SK-N-SH (cell line): Measurements from ENCODE around the gene VASN. TPM values are rescaled to one million over a fixed set of nuclear protein-coding genes. Genes with fewer than 3 reads are reported as not detected.

Experiments used
- CTCF ChIA-PET: fragments of 300-600, 350-600 bp; formaldehyde crosslinking; extraction: SDS; loops from one replicate; lab custom pipeline; 2021; lab: Yijun Ruan, JAX
- POLR2A ChIA-PET: fragments of 350-600 bp; sonication (Branson Sonifier 250); formaldehyde crosslinking; extraction: SDS; loops from one replicate; lab custom pipeline; 2020; ENCODE audit warnings: antibody characterized with exemption, inconsistent platforms; lab: Yijun Ruan, JAX
- DNase-seq: peaks from one replicate; pipeline ENCODE4 v3.0.0; 2012
- H2AFZ ChIP-seq: fragments of 200-600 bp; sonication (generic); 2 replicates; pipeline ENCODE4 v1.8.1; 2016; ENCODE audit warnings: antibody characterized with exemption, mild to moderate bottlenecking, low read depth
- H3F3A ChIP-seq: fragments of 200-600 bp; sonication (generic); replicated peaks from 2 replicates; pipeline ENCODE3; 2016; ENCODE audit warnings: antibody characterized with exemption, mild to moderate bottlenecking; ENCODE audit not compliant: insufficient read depth
- H3K27ac ChIP-seq, 2 experiments: fragments of 200-500 bp in 1 of 2; fragments of 200-600 bp in 1 of 2; sonication (Bioruptor generic) in 1 of 2; sonication (generic), shearing (Covaris generic) in 1 of 2; 2 replicates each; pipeline versions ENCODE4 v1.5.1 to v1.6.1; 2014 to 2016; ENCODE audit warnings: low read depth in 2 of 2, inconsistent platforms in 1 of 2, low read length in 1 of 2, mild to moderate bottlenecking in 1 of 2, mixed read lengths in 1 of 2
- H3K27me3 ChIP-seq: fragments of 200-600 bp; sonication (generic), shearing (Covaris generic); 2 replicates; pipeline ENCODE4 v1.6.1; 2016; ENCODE audit warnings: mixed run types; ENCODE audit not compliant: insufficient read depth
- H3K36me3 ChIP-seq, 2 experiments: fragments of 200-500 bp in 1 of 2; fragments of 200-600 bp in 1 of 2; sonication (Bioruptor generic) in 1 of 2; sonication (generic) in 1 of 2; replicated peaks in 1 of 2; 2 replicates each; pipeline versions ENCODE3 to v1.5.1; 2014 to 2016; ENCODE audit warnings: low read length in 1 of 2, mild to moderate bottlenecking in 1 of 2; ENCODE audit not compliant: insufficient read depth in 2 of 2, control insufficient read depth in 1 of 2
- H3K4me1 ChIP-seq, 2 experiments: fragments of 200-500 bp in 1 of 2; fragments of 200-600 bp in 1 of 2; sonication (Bioruptor generic) in 1 of 2; sonication (generic), shearing (Covaris generic) in 1 of 2; 2 replicates each; pipeline versions ENCODE4 v1.5.1 to v1.6.1; 2014 to 2016; ENCODE audit warnings: low read depth in 1 of 2, low read length in 1 of 2, mixed run types in 1 of 2; ENCODE audit not compliant: insufficient read depth in 2 of 2, control insufficient read depth in 1 of 2
- H3K4me2 ChIP-seq: fragments of 200-600 bp; sonication (generic), shearing (Covaris generic); 2 replicates; pipeline ENCODE4 v1.6.1; 2017; ENCODE audit warnings: mixed run types
- H3K4me3 ChIP-seq, 2 experiments: fragments of 200-500 bp in 1 of 2; fragments of 200-600 bp in 1 of 2; sonication (Bioruptor generic) in 1 of 2; sonication (generic), shearing (Covaris generic) in 1 of 2; 2 replicates each; pipeline versions ENCODE4 v1.5.1 to v1.8.1; 2014 to 2016; ENCODE audit warnings: low read depth in 2 of 2, inconsistent platforms in 1 of 2, low read length in 1 of 2, mild to moderate bottlenecking in 1 of 2, mixed read lengths in 1 of 2, moderate library complexity in 1 of 2
- H3K79me2 ChIP-seq: fragments of 200-600 bp; sonication (generic); 2 replicates; pipeline ENCODE4 v1.8.1; 2017; ENCODE audit warnings: mild to moderate bottlenecking; ENCODE audit not compliant: insufficient read depth
- H3K9ac ChIP-seq: fragments of 200-600 bp; sonication (generic); 2 replicates; pipeline ENCODE4 v1.6.1; 2017; ENCODE audit warnings: mixed run types
- H3K9me2 ChIP-seq: fragments of 200-600 bp; sonication (generic); 2 replicates; pipeline ENCODE4 v1.6.1; 2017; ENCODE audit warnings: mixed run types
- H3K9me3 ChIP-seq: fragments of 200-600 bp; sonication (generic); 2 replicates; pipeline ENCODE4 v1.6.1; 2017; ENCODE audit warnings: mixed run types, mild to moderate bottlenecking, moderate library complexity
- H4K20me1 ChIP-seq: fragments of 200-600 bp; sonication (generic); 2 replicates; pipeline ENCODE4 v1.6.1; 2017; ENCODE audit warnings: mild to moderate bottlenecking, mixed run types; ENCODE audit not compliant: insufficient read depth
- FOSL2 ChIP-seq: IDR thresholded peaks from 2 replicates; pipeline ENCODE4 v1.4.0; 2012; ENCODE audit warnings: low read depth, mild to moderate bottlenecking, moderate library complexity, borderline replicate concordance
- FOXJ3 ChIP-seq: sonication (generic); formaldehyde crosslinking; IDR thresholded peaks from 2 replicates; pipeline ENCODE4 v1.5.1; 2020; ENCODE audit warnings: mild to moderate bottlenecking, missing genetic modification reagents
- FOXM1 ChIP-seq: IDR thresholded peaks from 2 replicates; pipeline ENCODE4 v1.4.0; 2012; ENCODE audit warnings: low read depth, mild to moderate bottlenecking
- GABPA ChIP-seq: IDR thresholded peaks from 2 replicates; pipeline ENCODE4 v1.4.0; 2012; ENCODE audit warnings: low read depth, mild to moderate bottlenecking
- GATA2 ChIP-seq: sonication (generic); formaldehyde crosslinking; IDR thresholded peaks from 2 replicates; pipeline ENCODE4 v1.5.0; 2020; ENCODE audit warnings: mild to moderate bottlenecking, missing genetic modification reagents
- MEF2A ChIP-seq: IDR thresholded peaks from 2 replicates; pipeline ENCODE4 v1.4.0; 2012; ENCODE audit warnings: low read depth, borderline replicate concordance
- MXI1 ChIP-seq: IDR thresholded peaks from 2 replicates; pipeline ENCODE4 v1.6.1; 2012; ENCODE audit warnings: mild to moderate bottlenecking, low read depth, low read length, improper control_type of control experiment
- NFIC ChIP-seq: IDR thresholded peaks from 2 replicates; pipeline ENCODE4 v1.4.0; 2012; ENCODE audit warnings: borderline replicate concordance
- NRF1 ChIP-seq: IDR thresholded peaks from 2 replicates; pipeline ENCODE4 v1.6.1; 2012; ENCODE audit warnings: low read depth, mild to moderate bottlenecking, low read length
- POLR2AphosphoS5 ChIP-seq: IDR thresholded peaks from 2 replicates; pipeline ENCODE4 v1.6.1; 2012; ENCODE audit warnings: low read depth, low read length
- RAD21 ChIP-seq: IDR thresholded peaks from 2 replicates; pipeline ENCODE4 v1.6.1; 2012; ENCODE audit warnings: mild to moderate bottlenecking, low read length
- RCOR1 ChIP-seq: fragments of 150-350 bp; IDR thresholded peaks from 2 replicates; pipeline ENCODE4 v1.6.1; 2017; ENCODE audit warnings: antibody characterized with exemption, low read length
- RFX5 ChIP-seq: IDR thresholded peaks from 2 replicates; pipeline ENCODE4 v1.6.1; 2012; ENCODE audit warnings: mild to moderate bottlenecking, improper control_type of control experiment, low read length
- SIN3A ChIP-seq: IDR thresholded peaks from 2 replicates; pipeline ENCODE4 v1.6.1; 2012; ENCODE audit warnings: low read depth, mild to moderate bottlenecking, low read length, moderate library complexity, borderline replicate concordance
- TAF1 ChIP-seq: IDR thresholded peaks from 2 replicates; pipeline ENCODE4 v1.6.1; 2012; ENCODE audit warnings: low read depth, mild to moderate bottlenecking, low read length, moderate library complexity, borderline replicate concordance
- TCF12 ChIP-seq: IDR thresholded peaks from 2 replicates; pipeline ENCODE4 v1.4.0; 2012
- YY1 ChIP-seq: IDR thresholded peaks from 2 replicates; pipeline ENCODE4 v1.4.0; 2012; ENCODE audit warnings: low read depth, mild to moderate bottlenecking
- WGBS: methylation state at CpG from one replicate; pipeline ENCODE4 v1.1.6; 2017; ENCODE audit warnings: low lambda C conversion rate; 5-methylcytosine and 5-hydroxymethylcytosine counted together
- polyA plus RNA-seq, 3 experiments: library from polyadenylated mRNA; depleted of rRNA; stranded (reverse); fragments of >200 nt; gene quantifications; 2 replicates each; pipeline ENCODE4 v1.2.3, GENCODE V29; 2012
- TF ChIP-seq, protein P1 (sequence below): fragments of 150-350 bp; IDR thresholded peaks from 2 replicates; pipeline ENCODE4 v1.6.1; 2017; ENCODE audit warnings: antibody characterized with exemption, low read length, low read depth, borderline replicate concordance

The VASN gene
- polyA plus RNA-seq, 1 of the 3 experiments (the other 2 are of a cell fraction): 37.4 TPM

DNA sequence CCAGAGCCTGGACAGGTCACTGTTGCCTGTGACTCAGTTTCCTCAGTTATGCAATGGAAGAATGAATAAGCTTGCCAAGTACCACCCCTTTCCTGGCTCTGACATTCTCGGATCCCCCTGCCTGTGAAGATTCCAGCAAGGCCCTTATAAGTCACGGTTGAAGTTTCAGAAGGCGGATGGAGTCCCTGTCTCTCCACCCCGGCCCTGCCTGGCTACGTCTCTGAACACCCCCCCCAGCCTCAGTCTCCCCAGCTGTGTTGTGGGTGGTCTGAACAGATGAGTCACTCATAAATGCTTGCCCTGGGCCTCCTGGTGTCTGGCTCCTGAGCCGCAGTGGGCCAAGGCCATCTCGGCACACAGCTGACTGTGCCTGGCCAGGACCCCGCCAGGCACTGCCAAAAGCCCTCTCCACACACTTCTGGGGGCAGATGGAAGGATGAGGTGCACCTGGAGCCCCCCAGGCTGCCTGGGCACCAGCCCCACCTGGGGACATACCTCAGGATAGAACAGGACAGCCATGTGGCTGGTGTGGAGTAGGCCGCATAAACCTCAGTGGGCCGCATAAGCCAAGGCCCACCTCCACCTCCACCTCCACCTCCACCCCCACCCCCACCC is 15.4 kb downstream of the VASN start:
- TF ChIP-seq FOSL2: 0 out of 2 replicates have a peak, but pooled peaks have one; percentile 2
- TF ChIP-seq TCF12: no peak
- Histone ChIP-seq H3K27me3 (no peaks in the 10 kb centered on the region), H4K20me1 (peaks cover 3% of the 10 kb centered on the region; the same call in 1 of the 2 replicates), H3K9ac (no peak overlapping the region), H3K9me2 (no peaks in the 10 kb centered on the region), H3K9me3 (no peaks in the 10 kb centered on the region), H3F3A (peaks cover 19% of the 10 kb centered on the region), H2AFZ (no peak overlapping the region), H3K36me3 (peaks cover 0 to 17% of the 10 kb centered on the region in 2 experiments), H3K4me2 (peak overlapping the region; percentile 44; the same call in 1 of the 2 replicates), H3K27ac (peak overlapping the region in 1 of 2 experiments; percentile 93; a peak in 1 of 4 replicates), H3K79me2 (no peaks in the 10 kb centered on the region), H3K4me1 (peaks cover 36 to 80% of the 10 kb centered on the region in 2 experiments; a peak in 3 of 4 replicates), H3K4me3 (no peak overlapping the region)
- ChIA-PET CTCF (interaction anchor here (1.7 to 32.1 kb wide), 3 partner anchors 15 to 28 kb away, joined by 5 to 558 read pairs (median 11); no protein-coding TSS in a partner anchor), POLR2A (interaction anchor here (1.0 to 1.1 kb wide), 2 partner anchors 8 to 14 kb away, joined by 3 to 5 read pairs; no protein-coding TSS in a partner anchor)
- 63% methylated on average over 5 of the region's 10 CpGs for WGBS
- no peak for DNase-seq

DNA sequence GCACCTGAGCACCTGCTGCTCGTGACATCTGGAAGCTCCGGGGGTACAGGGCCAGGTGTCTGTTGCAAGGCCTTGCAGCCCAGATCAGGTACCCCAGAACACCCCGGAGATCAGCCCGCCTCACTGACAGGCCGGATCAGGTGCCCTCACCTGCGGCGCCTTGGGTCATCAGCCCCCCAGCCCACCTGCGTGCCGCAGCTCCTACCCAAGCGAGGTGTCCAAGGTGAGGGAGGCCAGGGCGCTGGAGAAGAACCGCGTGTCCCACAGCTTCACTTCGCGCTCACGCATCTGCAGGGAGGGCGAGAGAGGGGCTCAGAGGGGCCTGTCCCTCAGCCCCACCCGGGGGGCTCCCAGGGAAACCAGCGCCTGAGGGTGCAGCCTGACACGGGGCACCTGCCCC is 16.1 kb downstream of the VASN start:
- Histone ChIP-seq H2AFZ (no peak overlapping the region), H3K4me1 (peaks cover 44 to 83% of the 10 kb centered on the region in 2 experiments; a peak in 3 of 4 replicates), H3K27ac (peak overlapping the region in 1 of 2 experiments; percentile 25; a peak in 1 of 4 replicates), H3K9me2 (no peaks in the 10 kb centered on the region), H3K79me2 (no peaks in the 10 kb centered on the region), H3K4me3 (no peak overlapping the region), H4K20me1 (peaks cover 3% of the 10 kb centered on the region; the same call in 1 of the 2 replicates), H3K4me2 (no peak overlapping the region), H3K36me3 (peaks cover 0 to 10% of the 10 kb centered on the region in 2 experiments), H3K9me3 (no peaks in the 10 kb centered on the region), H3K27me3 (no peaks in the 10 kb centered on the region), H3K9ac (no peak overlapping the region), H3F3A (peaks cover 19% of the 10 kb centered on the region)
- ChIA-PET POLR2A (no interaction called here), CTCF (interaction anchor here (1.7 to 32.1 kb wide), 3 partner anchors 15 to 28 kb away, joined by 5 to 558 read pairs (median 11); no protein-coding TSS in a partner anchor)
- DNase-seq: no peak
- 93% methylated on average over 15 of the region's 20 CpGs for WGBS
- TF ChIP-seq GABPA: no peak
- TF ChIP-seq RFX5: no peak
- no peak for TF ChIP-seq TCF12

DNA sequence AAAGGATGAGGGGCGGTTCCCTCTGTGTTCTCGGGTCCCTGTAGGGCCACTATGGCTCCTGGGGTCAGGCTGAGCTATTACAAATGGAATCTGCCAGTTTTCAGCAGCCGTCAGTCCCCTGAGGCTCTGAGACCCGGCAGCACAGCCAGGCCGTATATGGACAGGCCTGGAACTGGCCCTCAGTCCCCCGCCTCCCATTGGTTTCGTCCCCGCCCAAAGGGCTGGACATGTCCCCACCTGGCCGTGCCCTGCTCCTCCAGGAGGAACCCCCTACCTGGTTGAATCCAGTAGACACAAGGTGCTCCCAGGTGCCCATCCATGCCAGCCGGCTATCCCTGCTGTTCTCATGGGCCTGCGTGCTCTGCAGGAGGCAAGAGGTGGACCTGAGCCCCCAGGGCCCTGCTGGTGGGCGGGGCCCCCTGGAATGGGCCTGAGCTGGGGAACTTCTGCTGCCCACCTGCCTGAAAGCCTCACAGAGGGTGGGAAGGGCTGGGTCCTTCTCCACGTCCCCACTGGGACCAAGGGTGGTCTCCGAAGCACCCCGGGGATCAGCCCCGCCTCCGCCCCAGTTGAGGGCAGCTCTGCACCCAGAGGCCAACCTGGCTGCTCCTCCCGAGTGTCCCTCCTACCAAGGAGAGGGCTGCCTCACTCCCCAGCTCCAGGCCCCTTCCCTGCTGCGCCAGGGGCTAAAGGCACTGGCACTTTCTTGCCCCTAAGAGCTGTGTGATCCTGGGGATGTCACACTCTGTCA is 16.8 kb downstream of the VASN start:
- Histone ChIP-seq H4K20me1 (peaks cover 3% of the 10 kb centered on the region; the same call in 1 of the 2 replicates), H3K36me3 (peaks cover 0 to 5% of the 10 kb centered on the region in 2 experiments), H3F3A (peaks cover 14% of the 10 kb centered on the region), H3K79me2 (no peaks in the 10 kb centered on the region), H2AFZ (no peak overlapping the region), H3K27me3 (no peaks in the 10 kb centered on the region), H3K4me2 (no peak overlapping the region), H3K4me3 (no peak overlapping the region), H3K27ac (peak overlapping the region in 1 of 2 experiments; percentile 25; a peak in 1 of 4 replicates), H3K4me1 (peaks cover 50 to 85% of the 10 kb centered on the region in 2 experiments; a peak in 3 of 4 replicates), H3K9me2 (no peaks in the 10 kb centered on the region), H3K9me3 (no peaks in the 10 kb centered on the region), H3K9ac (no peak overlapping the region)
- TF ChIP-seq POLR2AphosphoS5 (no peak), TCF12 (no peak), RFX5 (no peak), YY1 (no peak), FOXM1 (no peak), RAD21 (no peak), SIN3A (no peak), NRF1 (no peak), GABPA (no peak), RCOR1 (no peak), GATA2 (no peak), TAF1 (no peak), MEF2A (no peak), NFIC (no peak), FOXJ3 (CRISPR knock-in tag) (no peak), MXI1 (no peak)
- TF ChIP-seq, protein P1, sequence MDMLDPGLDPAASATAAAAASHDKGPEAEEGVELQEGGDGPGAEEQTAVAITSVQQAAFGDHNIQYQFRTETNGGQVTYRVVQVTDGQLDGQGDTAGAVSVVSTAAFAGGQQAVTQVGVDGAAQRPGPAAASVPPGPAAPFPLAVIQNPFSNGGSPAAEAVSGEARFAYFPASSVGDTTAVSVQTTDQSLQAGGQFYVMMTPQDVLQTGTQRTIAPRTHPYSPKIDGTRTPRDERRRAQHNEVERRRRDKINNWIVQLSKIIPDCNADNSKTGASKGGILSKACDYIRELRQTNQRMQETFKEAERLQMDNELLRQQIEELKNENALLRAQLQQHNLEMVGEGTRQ: no peak
- WGBS: 100% methylated on average over 1 of the region's 19 CpGs
- ChIA-PET CTCF (interaction anchor here (1.7 to 32.1 kb wide), 4 partner anchors 8 to 29 kb away, joined by 4 to 558 read pairs (median 13); no protein-coding TSS in a partner anchor), POLR2A (no interaction called here)
- DNase-seq: no peak
